Measurements from ENCODE around the gene GPRASP1.

- no peak for TF ChIP-seq POLR2A (IDR thresholded peaks at IDR 0.05)
- no peak for TF ChIP-seq CTCF (IDR thresholded peaks at IDR 0.05)
Observed at GRCh38 chrX:102694749-102695148, 43.5 kb downstream of the GPRASP1 start.

All from sigmoid colon (tissue), 3 donors.